Upper lobe of right lung (tissue), 1 donor: ENCODE measurements around the gene ZNF280A. TPM values are rescaled to one million over a fixed set of nuclear protein-coding genes. Genes with fewer than 3 reads are reported as not detected.

Experiments used
- ATAC-seq: fragments of 200-7000 bp; cut with Tn5 transposase; one replicate; pipeline ENCODE4 v1.9.1; 2020; ENCODE audit warnings: mild to moderate bottlenecking, moderate library complexity
- DNase-seq: peaks from one replicate; pipeline ENCODE4 v3.0.0-alpha.2; 2020
- H3K27ac ChIP-seq: fragments of 200-600 bp; one replicate; pipeline ENCODE4 v1.8.0; 2022
- H3K27me3 ChIP-seq: fragments of 200-600 bp; one replicate; pipeline ENCODE4 v1.8.0; 2022; ENCODE audit warnings: mild to moderate bottlenecking
- H3K36me3 ChIP-seq: fragments of 200-600 bp; one replicate; pipeline ENCODE4 v1.8.0; 2022
- H3K4me1 ChIP-seq: fragments of 200-600 bp; one replicate; pipeline ENCODE4 v1.8.0; 2022
- H3K4me3 ChIP-seq: fragments of 200-600 bp; one replicate; pipeline ENCODE4 v1.8.0; 2022; ENCODE audit warnings: mild to moderate bottlenecking
- H3K9me3 ChIP-seq: fragments of 200-600 bp; one replicate; pipeline ENCODE4 v1.8.0; 2022
- intact Hi-C: fragments of 100-400 bp; cut with DNase I; formaldehyde crosslinking; loops from one replicate; pipeline ENCODE4 v1.11.0; 2022
- total RNA-seq: library from RNA; stranded (reverse); fragmentation: NEBNext Ultra II Directional; extraction: Animal tissue kit (Norgen Biotek cat#: 25700); gene quantifications from one replicate; pipeline ENCODE4 v1.2.1, GENCODE V29; 2021
- TF ChIP-seq, protein P1 (sequence below): fragments of 200-600 bp; IDR thresholded peaks from one replicate; pipeline ENCODE4 v1.8.0; 2022; ENCODE audit warnings: antibody characterized with exemption
- donor health status: DM: no; HTN: yes; CAD: no; lungs with severe emphysema.

Gene ZNF280A
- total RNA-seq, 1 donor from 2014 or later: not detected

DNA sequence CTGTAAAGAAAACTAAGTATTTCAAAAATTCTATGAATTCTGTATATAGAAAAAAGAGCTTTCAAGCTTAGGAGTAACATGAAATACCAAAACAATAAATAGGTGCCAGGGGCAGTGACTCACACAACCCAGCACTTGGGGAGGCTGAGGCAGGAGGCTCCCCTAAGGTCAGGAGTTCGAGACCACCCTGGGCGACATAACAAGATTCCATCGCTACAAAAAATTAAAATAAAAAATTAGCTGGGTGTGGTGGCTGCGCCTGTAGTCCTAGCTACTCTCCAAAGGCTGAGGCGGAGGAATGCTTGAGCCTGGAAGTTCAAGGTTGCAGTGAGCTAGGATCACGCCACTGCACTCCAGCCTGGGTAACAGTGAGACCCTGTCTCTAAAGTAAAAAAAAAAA, 33.0 kb downstream of the ZNF280A start:
- DNase-seq (no peak), ATAC-seq (no peak)
- H3K4me1 ChIP-seq: no peaks in the 10 kb centered on the region
- intact Hi-C loops: no loop called here
- H3K9me3 ChIP-seq: no peaks in the 10 kb centered on the region
- H3K4me3 ChIP-seq: no peak overlapping the region
- H3K27me3 ChIP-seq: peaks cover 4% of the 10 kb centered on the region
- no peak overlapping the region for H3K27ac ChIP-seq
- no peaks in the 10 kb centered on the region for H3K36me3 ChIP-seq
- TF ChIP-seq, protein P1, sequence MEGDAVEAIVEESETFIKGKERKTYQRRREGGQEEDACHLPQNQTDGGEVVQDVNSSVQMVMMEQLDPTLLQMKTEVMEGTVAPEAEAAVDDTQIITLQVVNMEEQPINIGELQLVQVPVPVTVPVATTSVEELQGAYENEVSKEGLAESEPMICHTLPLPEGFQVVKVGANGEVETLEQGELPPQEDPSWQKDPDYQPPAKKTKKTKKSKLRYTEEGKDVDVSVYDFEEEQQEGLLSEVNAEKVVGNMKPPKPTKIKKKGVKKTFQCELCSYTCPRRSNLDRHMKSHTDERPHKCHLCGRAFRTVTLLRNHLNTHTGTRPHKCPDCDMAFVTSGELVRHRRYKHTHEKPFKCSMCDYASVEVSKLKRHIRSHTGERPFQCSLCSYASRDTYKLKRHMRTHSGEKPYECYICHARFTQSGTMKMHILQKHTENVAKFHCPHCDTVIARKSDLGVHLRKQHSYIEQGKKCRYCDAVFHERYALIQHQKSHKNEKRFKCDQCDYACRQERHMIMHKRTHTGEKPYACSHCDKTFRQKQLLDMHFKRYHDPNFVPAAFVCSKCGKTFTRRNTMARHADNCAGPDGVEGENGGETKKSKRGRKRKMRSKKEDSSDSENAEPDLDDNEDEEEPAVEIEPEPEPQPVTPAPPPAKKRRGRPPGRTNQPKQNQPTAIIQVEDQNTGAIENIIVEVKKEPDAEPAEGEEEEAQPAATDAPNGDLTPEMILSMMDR: no peak

DNA sequence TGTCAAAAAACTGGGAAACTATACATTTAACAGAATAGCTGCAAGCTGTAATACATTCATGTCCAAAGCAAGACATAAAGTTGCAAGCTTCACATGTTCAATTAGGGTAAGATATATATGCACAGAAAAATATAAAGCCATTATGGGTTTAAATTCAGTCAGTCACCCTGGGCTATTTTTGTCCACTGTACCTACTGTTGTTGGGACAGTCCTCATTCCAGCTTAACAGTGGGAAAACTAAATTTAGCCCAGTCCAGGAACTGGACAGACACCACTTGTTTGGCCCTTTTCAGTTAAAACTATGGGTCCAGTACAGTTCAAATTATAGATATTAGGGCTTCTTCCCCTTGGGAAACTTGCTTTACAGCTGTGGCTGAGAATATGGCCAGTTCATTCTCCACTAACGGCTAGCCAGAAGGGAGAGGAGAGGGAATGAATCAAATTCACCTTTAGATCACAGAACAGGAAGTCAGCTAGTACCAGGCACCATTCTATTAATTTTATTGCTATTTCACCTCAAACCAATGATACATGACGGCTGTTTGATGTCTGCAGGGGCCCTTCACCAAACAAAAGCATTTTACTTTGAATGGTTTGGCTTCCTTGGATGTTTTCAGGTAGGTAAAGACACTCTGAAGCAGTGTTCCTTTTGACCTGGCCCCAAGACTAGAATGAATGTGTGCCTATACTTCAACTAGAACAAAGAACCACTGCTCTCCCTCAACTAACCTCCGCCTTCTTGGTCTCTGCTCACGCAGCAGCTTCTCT, 33.8 kb downstream of the ZNF280A start:
- Histone ChIP-seq H3K4me1 (no peaks in the 10 kb centered on the region), H3K27ac (no peak overlapping the region), H3K27me3 (peaks cover 4% of the 10 kb centered on the region), H3K36me3 (no peaks in the 10 kb centered on the region), H3K9me3 (no peaks in the 10 kb centered on the region), H3K4me3 (no peak overlapping the region)
- TF ChIP-seq, protein P1: no peak
- DNase-seq (no peak), ATAC-seq (no peak)
- intact Hi-C loops: no loop called here

DNA sequence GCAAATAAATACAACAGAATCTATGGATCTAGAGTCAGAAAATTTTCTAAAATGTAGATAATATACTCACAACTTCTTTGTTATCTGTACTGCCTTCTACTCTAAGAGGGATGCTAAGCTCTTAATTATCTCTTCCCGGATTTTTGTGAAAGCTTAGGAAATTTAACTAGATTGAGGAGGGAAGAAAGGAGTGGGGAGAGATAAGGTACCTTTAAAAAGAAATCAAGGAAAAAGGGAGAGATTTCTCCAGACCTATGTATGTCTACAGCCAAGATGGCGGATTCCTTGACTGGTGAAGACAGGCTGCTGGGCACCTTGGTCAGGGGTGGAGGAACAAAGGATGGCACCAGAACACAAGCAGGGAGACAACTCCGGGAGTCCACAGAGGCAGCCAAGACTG, 34.5 kb downstream of the ZNF280A start:
- Histone ChIP-seq H3K4me1 (no peaks in the 10 kb centered on the region), H3K4me3 (no peak overlapping the region), H3K36me3 (no peaks in the 10 kb centered on the region), H3K9me3 (no peaks in the 10 kb centered on the region), H3K27me3 (peaks cover 4% of the 10 kb centered on the region), H3K27ac (no peak overlapping the region)
- intact Hi-C loops: no loop called here
- DNase-seq (no peak), ATAC-seq (no peak)
- TF ChIP-seq, protein P1: no peak

DNA sequence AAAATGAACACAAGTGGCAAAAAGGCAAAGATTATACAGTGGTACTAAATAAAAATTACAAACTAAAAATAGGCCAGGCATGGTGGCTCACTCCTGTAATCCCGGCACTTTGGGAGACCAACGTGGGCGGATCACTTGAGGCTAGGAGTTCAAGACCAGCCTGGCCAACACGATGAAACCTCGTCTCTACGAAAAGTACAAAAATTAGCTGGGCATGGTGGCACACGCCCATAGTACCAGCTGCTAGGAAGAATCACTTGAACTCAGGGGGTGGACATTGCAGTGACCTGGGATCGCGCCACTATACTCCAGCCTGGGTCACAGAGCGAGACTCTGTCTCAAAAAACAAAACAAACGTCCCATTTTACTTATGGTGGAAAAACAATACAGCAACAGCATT, 36.0 kb downstream of the ZNF280A start:
- TF ChIP-seq, protein P1: no peak
- H3K27ac ChIP-seq: no peak overlapping the region
- ATAC-seq: no peak
- H3K4me3 ChIP-seq: no peak overlapping the region
- H3K27me3 ChIP-seq: peaks cover 4% of the 10 kb centered on the region
- no peaks in the 10 kb centered on the region for H3K9me3 ChIP-seq
- intact Hi-C loops: no loop called here
- H3K36me3 ChIP-seq: no peaks in the 10 kb centered on the region
- DNase-seq: no peak
- H3K4me1 ChIP-seq: no peaks in the 10 kb centered on the region

DNA sequence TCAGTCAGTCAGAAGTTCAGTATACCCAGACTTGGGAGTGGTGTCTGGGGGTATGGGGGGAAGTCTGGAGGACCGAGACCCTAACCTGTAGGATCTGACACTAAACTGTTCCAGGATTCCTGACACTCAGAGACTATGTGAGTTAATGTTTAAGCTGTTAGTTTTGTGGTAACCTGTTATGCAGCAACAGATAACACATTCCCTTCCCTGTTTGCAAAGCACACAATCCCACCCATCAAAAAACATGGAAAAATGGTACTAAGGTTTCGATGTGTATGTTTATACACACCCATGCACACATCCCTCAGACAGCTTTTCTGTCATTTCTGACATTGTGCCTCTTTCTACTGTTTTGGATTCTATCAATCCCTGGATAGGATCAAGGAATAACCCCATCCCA, 39.1 kb downstream of the ZNF280A start:
- no peak overlapping the region for H3K27ac ChIP-seq
- H3K4me1 ChIP-seq: no peaks in the 10 kb centered on the region
- intact Hi-C loops: no loop called here
- TF ChIP-seq, protein P1: no peak
- ATAC-seq: no peak
- no peaks in the 10 kb centered on the region for H3K9me3 ChIP-seq
- no peak for DNase-seq
- no peak overlapping the region for H3K4me3 ChIP-seq
- peaks cover 4% of the 10 kb centered on the region for H3K27me3 ChIP-seq
- no peaks in the 10 kb centered on the region for H3K36me3 ChIP-seq
